IMR-90 (cell line): ENCODE measurements around the gene USP47. TPM values are rescaled to one million over a fixed set of nuclear protein-coding genes. Genes with fewer than 3 reads are reported as not detected.
A peak's percentile ranks its signal among the peaks of the same experiment; 100 is the strongest.

ENCODE experiments used
- ATAC-seq: fragments of 200-7000 bp; cut with Tn5 transposase; 2 replicates; pipeline ENCODE4 v1.9.1; 2020; ENCODE audit warnings: low read depth, mild to moderate bottlenecking, moderate library complexity
- BruUV-seq: library from RNA; stranded (reverse); fragments of 400-500 nt; replicated peaks from 2 replicates; lab custom pipeline; 2021; lab: Mats Ljungman, UMichigan
- CTCF ChIA-PET: fragments of 300-600 bp; formaldehyde crosslinking; extraction: SDS; loops from one replicate; lab custom pipeline; 2021; ENCODE audit warnings: antibody characterized with exemption; lab: Yijun Ruan, JAX
- POLR2A ChIA-PET: fragments of 300-600 bp; sonication (Branson Sonifier 250); formaldehyde crosslinking; loops from one replicate; lab custom pipeline; 2022; ENCODE audit warnings: antibody characterized with exemption; ENCODE audit not compliant: unreplicated experiment; lab: Charles Lee
- DNase-seq: peaks from one replicate; pipeline ENCODE4 v3.0.0; 2013
- H2AFZ ChIP-seq: replicated peaks from 2 replicates; pipeline ENCODE3; 2013; ENCODE audit warnings: low read length, mild to moderate bottlenecking; ENCODE audit not compliant: poor library complexity
- H2AK5ac ChIP-seq: 2 replicates; pipeline ENCODE4 v1.6.1; 2013; ENCODE audit warnings: low read depth, low read length, inconsistent platforms
- H2AK9ac ChIP-seq: replicated peaks from 2 replicates; pipeline ENCODE3; 2013; ENCODE audit warnings: mild to moderate bottlenecking, low read depth, low read length, moderate library complexity; ENCODE audit not compliant: poor library complexity
- H2BK120ac ChIP-seq: 2 replicates; pipeline ENCODE4 v1.6.1; 2013; ENCODE audit warnings: low read depth, low read length, inconsistent platforms
- H2BK15ac ChIP-seq: 3 replicates; pipeline ENCODE4 v1.6.1; 2013; ENCODE audit warnings: low read depth, low read length, inconsistent platforms
- H2BK20ac ChIP-seq: 2 replicates; pipeline ENCODE4 v1.6.1; 2013; ENCODE audit warnings: low read depth, mild to moderate bottlenecking, inconsistent platforms, low read length, moderate library complexity
- H2BK5ac ChIP-seq: 2 replicates; pipeline ENCODE4 v1.6.1; 2013; ENCODE audit warnings: mild to moderate bottlenecking, low read depth, low read length, inconsistent platforms; ENCODE audit not compliant: poor library complexity, severe bottlenecking
- H3K14ac ChIP-seq: replicated peaks from 2 replicates; pipeline ENCODE4 v1.6.1; 2013; ENCODE audit warnings: low read depth, low read length, inconsistent platforms
- H3K18ac ChIP-seq: 2 replicates; pipeline ENCODE4 v1.6.1; 2013; ENCODE audit warnings: low read depth, low read length, control low read depth
- H3K23ac ChIP-seq: 2 replicates; pipeline ENCODE4 v1.6.1; 2013; ENCODE audit warnings: low read depth, low read length, inconsistent platforms
- H3K27ac ChIP-seq: 2 replicates; pipeline ENCODE4 v1.5.1; 2013; ENCODE audit warnings: mild to moderate bottlenecking, control low read depth, low read length; ENCODE audit not compliant: insufficient read depth
- H3K27me3 ChIP-seq: 2 replicates; pipeline ENCODE4 v1.6.1; 2013; ENCODE audit warnings: low read length; ENCODE audit not compliant: control insufficient read depth, insufficient read depth
- H3K36me3 ChIP-seq: 2 replicates; pipeline ENCODE4 v1.6.1; 2013; ENCODE audit warnings: low read length, mixed read lengths; ENCODE audit not compliant: control insufficient read depth, insufficient read depth
- H3K4ac ChIP-seq: 2 replicates; pipeline ENCODE4 v1.6.1; 2013; ENCODE audit warnings: low read depth, low read length, inconsistent platforms
- H3K4me1 ChIP-seq: 2 replicates; pipeline ENCODE4 v1.6.1; 2013; ENCODE audit warnings: low read length, mixed read lengths; ENCODE audit not compliant: control insufficient read depth, insufficient read depth
- H3K4me2 ChIP-seq: 2 replicates; pipeline ENCODE4 v1.6.1; 2013; ENCODE audit warnings: low read depth, mild to moderate bottlenecking, control low read depth, low read length, moderate library complexity
- H3K4me3 ChIP-seq: 2 replicates; pipeline ENCODE4 v1.5.1; 2013; ENCODE audit warnings: low read depth, mild to moderate bottlenecking, control low read depth, low read length, moderate library complexity; ENCODE audit not compliant: insufficient read depth
- H3K56ac ChIP-seq: 2 replicates; pipeline ENCODE4 v1.6.1; 2013; ENCODE audit warnings: low read length, inconsistent platforms; ENCODE audit not compliant: insufficient read depth; ENCODE audit errors: extremely low read depth
- H3K79me1 ChIP-seq, 2 experiments: 2 replicates each; pipeline ENCODE4 v1.6.1; 2013; ENCODE audit warnings: low read length in 2 of 2, inconsistent platforms in 1 of 2, low read depth in 1 of 2
- H3K9ac ChIP-seq: 2 replicates; pipeline ENCODE4 v1.6.1; 2013; ENCODE audit warnings: low read depth, low read length, control low read depth
- H3K9me1 ChIP-seq: 2 replicates; pipeline ENCODE4 v1.6.1; 2013; ENCODE audit warnings: low read length, inconsistent platforms; ENCODE audit not compliant: insufficient read depth
- H3K9me3 ChIP-seq: 2 replicates; pipeline ENCODE4 v1.6.1; 2013; ENCODE audit warnings: low read length; ENCODE audit not compliant: control insufficient read depth, insufficient read depth
- H4K20me1 ChIP-seq: 2 replicates; pipeline ENCODE4 v1.6.1; 2013; ENCODE audit warnings: low read length, inconsistent platforms; ENCODE audit not compliant: insufficient read depth
- H4K5ac ChIP-seq: 2 replicates; pipeline ENCODE4 v1.6.1; 2013; ENCODE audit warnings: mild to moderate bottlenecking, low read depth, low read length, control low read depth
- H4K8ac ChIP-seq, 2 experiments: 2 replicates each; pipeline ENCODE4 v1.6.1; 2013; ENCODE audit warnings: low read depth in 2 of 2, low read length in 2 of 2, control low read depth in 1 of 2, inconsistent platforms in 1 of 2
- H4K91ac ChIP-seq: 2 replicates; pipeline ENCODE4 v1.6.1; 2013; ENCODE audit warnings: low read depth, low read length, inconsistent platforms; ENCODE audit not compliant: insufficient read depth
- BHLHE40 ChIP-seq: fragments of 150-350 bp; IDR thresholded peaks from 2 replicates; pipeline ENCODE4 v1.6.1; 2016; ENCODE audit warnings: mild to moderate bottlenecking, low read depth, low read length
- CEBPB ChIP-seq: IDR thresholded peaks from 2 replicates; pipeline ENCODE4 v1.6.1; 2012; ENCODE audit warnings: low read depth, low read length, improper control_type of control experiment
- CHD1 ChIP-seq: IDR thresholded peaks from 2 replicates; pipeline ENCODE4 v1.6.1; 2012; ENCODE audit warnings: low read depth, low read length, improper control_type of control experiment
- CTCF ChIP-seq: conservative IDR thresholded peaks from 2 replicates; pipeline ENCODE4 v1.5.1; 2012; ENCODE audit warnings: mild to moderate bottlenecking, low read depth, low read length, improper control_type of control experiment
- ELK1 ChIP-seq: fragments of 150-350 bp; IDR thresholded peaks from 2 replicates; pipeline ENCODE4 v1.6.1; 2016; ENCODE audit warnings: low read depth, mild to moderate bottlenecking, low read length, moderate library complexity, borderline replicate concordance
- FOS ChIP-seq: fragments of 150-350 bp; IDR thresholded peaks from 2 replicates; pipeline ENCODE4 v1.6.1; 2016; ENCODE audit warnings: low read depth, low read length
- MAZ ChIP-seq: IDR thresholded peaks from 2 replicates; pipeline ENCODE4 v1.6.1; 2012; ENCODE audit warnings: low read depth, mild to moderate bottlenecking, low read length, improper control_type of control experiment, moderate library complexity, borderline replicate concordance
- MXI1 ChIP-seq: IDR thresholded peaks from 2 replicates; pipeline ENCODE4 v1.6.1; 2012; ENCODE audit warnings: low read depth, mild to moderate bottlenecking, low read length, moderate library complexity, borderline replicate concordance
- POLR2A ChIP-seq: IDR thresholded peaks from 2 replicates; pipeline ENCODE4 v1.6.1; 2012; ENCODE audit warnings: mild to moderate bottlenecking, low read depth, low read length
- RAD21 ChIP-seq: IDR thresholded peaks from 2 replicates; pipeline ENCODE4 v1.6.1; 2012; ENCODE audit warnings: low read length, improper control_type of control experiment
- RCOR1 ChIP-seq: IDR thresholded peaks from 2 replicates; pipeline ENCODE4 v1.6.1; 2012; ENCODE audit warnings: mild to moderate bottlenecking, low read length, improper control_type of control experiment; ENCODE audit not compliant: insufficient replicate concordance
- RFX5 ChIP-seq: IDR thresholded peaks from 2 replicates; pipeline ENCODE4 v1.8.0; 2012; ENCODE audit warnings: low read depth, mild to moderate bottlenecking, low read length, moderate library complexity
- SMC3 ChIP-seq: fragments of 150-350 bp; IDR thresholded peaks from 2 replicates; pipeline ENCODE4 v1.6.1; 2016; ENCODE audit warnings: low read depth, mild to moderate bottlenecking, antibody characterized with exemption, low read length, moderate library complexity
- WGBS, 2 experiments: methylation state at CpG; one replicate each; pipeline versions ENCODE4 v1.1.5 to v1.1.7; 2013; ENCODE audit warnings: missing lambda C conversion rate in 2 of 2; ENCODE audit not compliant: insufficient read length in 1 of 2; ENCODE audit errors: extremely low coverage in 2 of 2; 5-methylcytosine and 5-hydroxymethylcytosine counted together
- dilution Hi-C: fragments of 300-500 bp; cut with HindIII; formaldehyde crosslinking; loops from one replicate; pipeline ENCODE4 v1.14.3; 2018; ENCODE audit warnings: low sequenced_read_pairs; ENCODE audit not compliant: unreplicated experiment
- in situ Hi-C: fragments of 300-500 bp; cut with MboI; formaldehyde crosslinking; loops from 3 replicates; pipeline ENCODE4 v1.14.3; 2019; ENCODE audit warnings: low sequenced_read_pairs, inconsistent platforms, mixed read lengths
- intact Hi-C: fragments of 100-400 bp; cut with micrococcal nuclease; formaldehyde crosslinking; loops from 2 replicates; pipeline ENCODE4 v1.10.0; 2022
- polyA plus RNA-seq, 3 experiments: library from polyadenylated mRNA; depleted of rRNA; stranded (reverse); fragments of >200 nt; gene quantifications; 2 replicates each; pipeline ENCODE4 v1.2.3, GENCODE V29; 2012; ENCODE audit warnings: low replicate concordance in 1 of 3
- total RNA-seq: library from RNA; depleted of rRNA; stranded (reverse); fragments of >200 nt; gene quantifications from 2 replicates; pipeline ENCODE4 v1.2.3, GENCODE V29; 2012

USP47 gene
- total and polyA plus RNA-seq, 2 of the 4 experiments (the other 2 are of a cell fraction): 15.0 to 110 TPM

- Histone ChIP-seq H3K9me1 (no peaks in the 10 kb centered on the region), H2AFZ (peak overlapping the region; percentile 89), H2BK5ac (no peak overlapping the region), H3K4ac (peak overlapping the region; percentile 75), H2BK15ac (peak overlapping the region; percentile 84; the same call in 1 of the 3 replicates), H3K27me3 (peaks cover 10% of the 10 kb centered on the region), H4K20me1 (no peaks in the 10 kb centered on the region), H3K36me3 (no peaks in the 10 kb centered on the region), H3K4me3 (no peak overlapping the region), H3K56ac (no peak overlapping the region), H3K27ac (no peak overlapping the region), H2BK20ac (peak overlapping the region; percentile 59; the same call in 1 of the 2 replicates), H3K18ac (no peak overlapping the region), H3K14ac (peak overlapping the region; percentile 75; the same call in 1 of the 2 replicates), H2AK9ac (peak overlapping the region; percentile 51), H3K4me1 (peaks cover 2% of the 10 kb centered on the region), H2BK120ac (peak overlapping the region; percentile 75), H3K79me1 (peaks cover 0 to 5% of the 10 kb centered on the region in 2 experiments; a peak in 1 of 4 replicates), H4K5ac (no peak overlapping the region), H4K91ac (peak overlapping the region; percentile 63; the same call in 1 of the 2 replicates), H3K9ac (no peak overlapping the region; the same call in 1 of the 2 replicates), H2AK5ac (peak overlapping the region; percentile 96; the same call in 1 of the 2 replicates), H3K23ac (no peak overlapping the region; the same call in 1 of the 2 replicates), H3K9me3 (no peaks in the 10 kb centered on the region), H4K8ac (peak overlapping the region in 1 of 2 experiments; percentile 76; a peak in 2 of 4 replicates), H3K4me2 (peak overlapping the region; percentile 42; the same call in 1 of the 2 replicates)
- intact Hi-C loops: loop anchor here (1.0 to 5.0 kb wide), 6 partner anchors 42 to 483 kb away; partner anchors contain the start of gene USP47
- ATAC-seq (peak; percentile 99), DNase-seq (peak; percentile 78)
- ChIA-PET CTCF (interaction anchor here (0.6 to 1.5 kb wide), 6 partner anchors 9 to 1851 kb away, joined by 3 to 11 read pairs (median 6); no protein-coding TSS in a partner anchor), POLR2A (no interaction called here)
- dilution Hi-C loops: no loop called here
- no TSS peak for BruUV-seq
- in situ Hi-C loops: loop anchor here (5.0 kb wide), 2 partner anchors 233 to 483 kb away; no protein-coding TSS in a partner anchor
- WGBS, 2 experiments: no CpG with 5 or more reads among the region's 5 CpGs
- TF ChIP-seq MAZ: no peak
- peak; percentile 90 for TF ChIP-seq CTCF
- peak; percentile 93 for TF ChIP-seq SMC3
- TF ChIP-seq BHLHE40: no peak
- no peak for TF ChIP-seq RCOR1
- no peak for TF ChIP-seq FOS
- no peak for TF ChIP-seq ELK1
- TF ChIP-seq RAD21: peak; percentile 87
- TF ChIP-seq RFX5: no peak
- no peak for TF ChIP-seq CEBPB
- no peak; the same call in 1 of the 2 replicates for TF ChIP-seq CHD1
- TF ChIP-seq POLR2A: 0 out of 2 replicates have a peak, but pooled peaks have one; percentile 31
- no peak for TF ChIP-seq MXI1
These were observed 43.0 kb upstream of the USP47 start for GRCh38 chr11:11798586-11799438.
